ENCODE data around the gene GALNT3.

DNA sequence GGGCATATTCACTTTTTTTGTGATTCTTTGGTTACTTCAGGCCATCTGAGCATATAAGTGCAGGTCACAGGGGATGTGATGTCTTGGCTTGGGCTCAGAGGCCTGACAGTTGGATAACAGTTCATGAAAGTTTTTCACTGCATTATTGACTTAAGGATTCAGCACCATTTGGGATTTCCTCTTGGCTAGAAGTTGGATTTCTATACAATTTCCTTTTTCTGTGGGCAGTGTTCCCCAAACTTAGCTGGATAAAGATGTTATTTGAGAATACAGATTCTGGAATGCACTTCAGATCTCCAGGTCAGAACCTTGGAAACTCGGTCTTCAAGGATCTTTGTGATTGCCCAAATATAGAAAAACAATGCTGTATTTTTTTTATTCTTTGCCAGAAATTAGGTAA, 78.0 kb downstream of the GALNT3 start:
- TF ChIP-seq POLR2AphosphoS5 (IDR thresholded peaks at IDR 0.05; ENCODE audit: low read depth, low read length) (no peak), TCF7L2 (IDR thresholded peaks at IDR 0.05; ENCODE audit: borderline replicate concordance, extremely low read depth, insufficient read depth, insufficient read length) (no peak), ZNF274 (IDR thresholded peaks at IDR 0.05; ENCODE audit: low read depth, low read length) (no peak), EZH2 (IDR thresholded peaks at IDR 0.05) (no peak), SIN3A (IDR thresholded peaks at IDR 0.05; ENCODE audit: low read depth) (no peak)
- TF ChIP-seq, protein P1, sequence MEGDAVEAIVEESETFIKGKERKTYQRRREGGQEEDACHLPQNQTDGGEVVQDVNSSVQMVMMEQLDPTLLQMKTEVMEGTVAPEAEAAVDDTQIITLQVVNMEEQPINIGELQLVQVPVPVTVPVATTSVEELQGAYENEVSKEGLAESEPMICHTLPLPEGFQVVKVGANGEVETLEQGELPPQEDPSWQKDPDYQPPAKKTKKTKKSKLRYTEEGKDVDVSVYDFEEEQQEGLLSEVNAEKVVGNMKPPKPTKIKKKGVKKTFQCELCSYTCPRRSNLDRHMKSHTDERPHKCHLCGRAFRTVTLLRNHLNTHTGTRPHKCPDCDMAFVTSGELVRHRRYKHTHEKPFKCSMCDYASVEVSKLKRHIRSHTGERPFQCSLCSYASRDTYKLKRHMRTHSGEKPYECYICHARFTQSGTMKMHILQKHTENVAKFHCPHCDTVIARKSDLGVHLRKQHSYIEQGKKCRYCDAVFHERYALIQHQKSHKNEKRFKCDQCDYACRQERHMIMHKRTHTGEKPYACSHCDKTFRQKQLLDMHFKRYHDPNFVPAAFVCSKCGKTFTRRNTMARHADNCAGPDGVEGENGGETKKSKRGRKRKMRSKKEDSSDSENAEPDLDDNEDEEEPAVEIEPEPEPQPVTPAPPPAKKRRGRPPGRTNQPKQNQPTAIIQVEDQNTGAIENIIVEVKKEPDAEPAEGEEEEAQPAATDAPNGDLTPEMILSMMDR (IDR thresholded peaks at IDR 0.05 in 2 of 3, conservative IDR thresholded peaks at IDR 0.05 in 1 of 3; ENCODE audit: borderline replicate concordance in 1 of 3, insufficient read depth in 1 of 3, low read depth in 2 of 3, low read length in 2 of 3) = no peak
